GM21717 (cell line): ENCODE measurements around the gene SYMPK.

Experiments
- ATAC-seq: cut with Tn5 transposase; IDR thresholded peaks from one replicate; pipeline ENCODE4 v1.9.1; 2021; ENCODE audit warnings: mild to moderate bottlenecking, moderate library complexity; ENCODE audit not compliant: unreplicated experiment

The SYMPK gene

GRCh38 chr19:45826934-45827333 lies 36.0 kb downstream of the SYMPK start:
- ATAC-seq: no peak

GRCh38 chr19:45825917-45826893 lies 36.7 kb downstream of the SYMPK start:
- ATAC-seq: no peak

- no peak for ATAC-seq
These were observed 37.7 kb downstream of the SYMPK start for GRCh38 chr19:45825263-45825605.

GRCh38 chr19:45824531-45825262 lies 38.2 kb downstream of the SYMPK start:
- no peak for ATAC-seq

- no peak for ATAC-seq
These were observed 38.9 kb downstream of the SYMPK start for GRCh38 chr19:45824041-45824471.

- no peak for ATAC-seq
These were observed 39.8 kb downstream of the SYMPK start for GRCh38 chr19:45823182-45823581.

GRCh38 chr19:45822716-45823115 lies 40.2 kb downstream of the SYMPK start:
- ATAC-seq: no peak

- ATAC-seq: no peak
These were observed 41.4 kb downstream of the SYMPK start for GRCh38 chr19:45821570-45821969.

GRCh38 chr19:45821103-45821521 lies 41.8 kb downstream of the SYMPK start:
- no peak for ATAC-seq

- no peak for ATAC-seq
These were observed 42.4 kb downstream of the SYMPK start for GRCh38 chr19:45820413-45821102.

- ATAC-seq: no peak
These were observed 43.2 kb downstream of the SYMPK start for GRCh38 chr19:45819769-45820168.

GRCh38 chr19:45817725-45818301 lies 45.1 kb downstream of the SYMPK start:
- ATAC-seq: no peak

GRCh38 chr19:45817010-45817724 lies 45.8 kb downstream of the SYMPK start:
- peak; percentile 64 for ATAC-seq

GRCh38 chr19:45816236-45817009 lies 46.5 kb downstream of the SYMPK start:
- no peak for ATAC-seq

- ATAC-seq: no peak
These were observed 47.3 kb downstream of the SYMPK start for GRCh38 chr19:45815481-45816216.

- ATAC-seq: no peak
These were observed 48.0 kb downstream of the SYMPK start, which contains the start of gene RSPH6A for GRCh38 chr19:45814851-45815480. RSPH6A (minus strand) TSS chr19:45815308; CDS start chr19:45815176, 132 bp downstream.

GRCh38 chr19:45814166-45814780 lies 48.7 kb downstream of the SYMPK start:
- no peak for ATAC-seq

- no peak for ATAC-seq
These were observed 50.6 kb downstream of the SYMPK start for GRCh38 chr19:45812297-45812696.
